Ishikawa (cell line): ENCODE measurements around the gene MCAT.

ENCODE experiments used
- CREB1 ChIP-seq: IDR thresholded peaks from 2 replicates; pipeline ENCODE4 v1.6.1; 2012; ENCODE audit warnings: low read depth
- EGR1 ChIP-seq: IDR thresholded peaks from 2 replicates; pipeline ENCODE4 v1.6.1; 2012
- EP300 ChIP-seq: IDR thresholded peaks from 2 replicates; pipeline ENCODE4 v1.6.1; 2012; ENCODE audit warnings: borderline replicate concordance
- MAX ChIP-seq: IDR thresholded peaks from 2 replicates; pipeline ENCODE4 v1.6.1; 2012
- NFIC ChIP-seq: IDR thresholded peaks from 2 replicates; pipeline ENCODE4 v1.6.1; 2012
- RAD21 ChIP-seq: IDR thresholded peaks from 2 replicates; pipeline ENCODE4 v1.6.1; 2012; ENCODE audit warnings: low read depth
- REST ChIP-seq: IDR thresholded peaks from 2 replicates; pipeline ENCODE4 v1.6.1; 2012; ENCODE audit warnings: low read depth, mild to moderate bottlenecking
- TEAD4 ChIP-seq: IDR thresholded peaks from 2 replicates; pipeline ENCODE4 v1.6.1; 2012
- USF1 ChIP-seq: IDR thresholded peaks from 2 replicates; pipeline ENCODE4 v1.6.1; 2012
- YY1 ChIP-seq: IDR thresholded peaks from 2 replicates; pipeline ENCODE4 v1.6.1; 2012; ENCODE audit warnings: low read depth

- no peak for TF ChIP-seq CREB1
- no peak for TF ChIP-seq EGR1
- TF ChIP-seq EP300: no peak
- no peak for TF ChIP-seq RAD21
- no peak for TF ChIP-seq REST
- TF ChIP-seq TEAD4: no peak
- no peak for TF ChIP-seq USF1
- no peak for TF ChIP-seq MAX
- no peak for TF ChIP-seq YY1
- TF ChIP-seq NFIC: no peak
These were observed 38.3 kb upstream of the MCAT start for GRCh38 chr22:43181321-43182076.
